ENCODE data around the gene NELL1.

Gene NELL1

DNA sequence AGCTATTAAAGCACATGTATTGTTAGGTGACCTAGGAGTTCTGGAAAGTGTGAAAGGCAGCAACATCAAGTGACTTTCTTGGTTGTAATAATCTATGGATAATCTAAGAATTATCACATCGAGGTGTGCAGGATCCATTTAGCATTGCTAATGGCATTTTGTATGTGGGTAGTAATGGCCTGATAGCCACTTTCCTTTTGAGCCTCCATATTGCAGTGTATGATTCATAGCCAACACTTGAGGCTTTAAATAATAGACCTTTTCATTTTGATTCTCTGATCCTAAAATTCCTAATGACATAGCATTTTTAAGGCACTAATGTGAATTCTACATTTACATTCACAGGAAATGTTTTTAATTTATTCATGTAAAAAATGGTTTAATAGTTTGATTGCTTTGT is 759.4 kb downstream of the NELL1 start:
- TF ChIP-seq, protein P1, sequence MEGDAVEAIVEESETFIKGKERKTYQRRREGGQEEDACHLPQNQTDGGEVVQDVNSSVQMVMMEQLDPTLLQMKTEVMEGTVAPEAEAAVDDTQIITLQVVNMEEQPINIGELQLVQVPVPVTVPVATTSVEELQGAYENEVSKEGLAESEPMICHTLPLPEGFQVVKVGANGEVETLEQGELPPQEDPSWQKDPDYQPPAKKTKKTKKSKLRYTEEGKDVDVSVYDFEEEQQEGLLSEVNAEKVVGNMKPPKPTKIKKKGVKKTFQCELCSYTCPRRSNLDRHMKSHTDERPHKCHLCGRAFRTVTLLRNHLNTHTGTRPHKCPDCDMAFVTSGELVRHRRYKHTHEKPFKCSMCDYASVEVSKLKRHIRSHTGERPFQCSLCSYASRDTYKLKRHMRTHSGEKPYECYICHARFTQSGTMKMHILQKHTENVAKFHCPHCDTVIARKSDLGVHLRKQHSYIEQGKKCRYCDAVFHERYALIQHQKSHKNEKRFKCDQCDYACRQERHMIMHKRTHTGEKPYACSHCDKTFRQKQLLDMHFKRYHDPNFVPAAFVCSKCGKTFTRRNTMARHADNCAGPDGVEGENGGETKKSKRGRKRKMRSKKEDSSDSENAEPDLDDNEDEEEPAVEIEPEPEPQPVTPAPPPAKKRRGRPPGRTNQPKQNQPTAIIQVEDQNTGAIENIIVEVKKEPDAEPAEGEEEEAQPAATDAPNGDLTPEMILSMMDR (IDR thresholded peaks at IDR 0.05) = no peak
- H3K4me3 ChIP-seq = no peak overlapping the region
- H3K27ac ChIP-seq = no peak overlapping the region
- DNase-seq (ENCODE audit: low spot score) = no peak

DNA sequence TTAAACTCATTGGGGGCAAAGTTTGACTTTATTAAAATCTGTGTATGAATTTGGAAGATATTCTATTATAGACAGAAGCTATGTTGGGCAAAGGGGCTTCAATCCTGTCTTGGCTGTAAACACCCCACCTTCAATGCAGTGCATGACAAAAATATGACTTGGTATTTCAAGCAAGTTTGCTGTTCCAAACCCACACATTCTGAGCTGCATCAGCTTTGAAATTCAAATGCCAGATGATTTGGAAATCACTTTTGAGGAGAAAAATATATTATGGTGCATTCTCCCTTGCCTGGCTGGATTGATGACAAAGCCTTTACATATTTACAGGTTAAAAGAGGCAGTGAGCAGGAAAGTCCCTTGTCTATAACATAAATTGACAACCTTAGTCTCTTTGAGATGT is 760.0 kb downstream of the NELL1 start:
- H3K4me3 ChIP-seq = no peak overlapping the region
- no peak for DNase-seq (ENCODE audit: low spot score)
- TF ChIP-seq, protein P1 (IDR thresholded peaks at IDR 0.05) = no peak
- H3K27ac ChIP-seq = no peak overlapping the region

DNA sequence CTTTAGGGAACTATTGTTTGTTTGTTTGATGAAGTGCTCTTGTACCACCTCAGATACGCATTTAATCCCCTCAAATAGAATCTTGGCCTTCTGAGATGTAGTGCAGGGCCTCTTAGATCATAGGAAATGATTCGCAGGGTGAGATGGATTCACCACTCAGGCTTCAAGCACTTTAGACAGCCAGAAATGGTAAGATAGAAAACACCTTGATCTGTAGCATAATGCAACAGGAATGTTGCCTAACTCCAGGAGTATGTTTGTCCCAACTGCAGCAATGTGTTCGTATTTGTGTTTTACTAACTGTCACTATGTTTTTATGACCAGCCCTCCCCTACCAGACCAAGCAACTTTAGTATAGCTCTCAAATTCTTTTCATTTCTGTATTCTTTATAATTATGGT is 761.2 kb downstream of the NELL1 start:
- Histone ChIP-seq H3K27ac (no peak overlapping the region), H3K4me3 (no peak overlapping the region)
- TF ChIP-seq, protein P1 (IDR thresholded peaks at IDR 0.05) = no peak
- DNase-seq (ENCODE audit: low spot score) = no peak

DNA sequence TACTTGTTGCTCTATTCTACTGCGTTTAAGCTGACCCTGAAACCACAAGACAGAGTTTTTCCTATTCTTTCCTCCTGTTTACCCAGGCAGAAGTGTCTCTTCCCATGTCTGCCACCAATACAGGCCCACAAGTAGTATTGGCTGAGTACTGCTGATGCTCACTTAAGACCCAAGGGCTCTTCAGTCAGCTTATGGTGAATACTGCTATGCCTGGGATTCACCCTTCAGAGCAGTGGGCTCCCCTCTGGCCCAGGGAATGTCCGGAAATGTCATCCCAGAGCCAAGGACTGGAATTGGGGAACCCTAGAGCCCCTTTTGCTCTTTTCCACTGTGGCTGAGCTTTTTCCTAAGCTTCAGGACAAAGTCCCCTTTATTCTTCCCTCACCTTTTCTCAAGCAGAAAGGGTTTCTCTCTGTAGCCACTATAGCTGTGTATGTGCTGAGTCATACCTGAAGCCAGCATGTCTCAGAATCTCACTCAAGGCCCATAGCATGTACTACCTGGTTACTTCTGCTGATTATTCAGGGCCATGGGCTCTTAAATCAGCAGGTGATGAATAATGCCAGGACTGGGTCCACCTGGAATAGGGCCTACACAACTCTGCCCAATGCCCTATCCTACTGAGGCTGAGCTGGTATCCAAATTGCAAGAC is 777.7 kb downstream of the NELL1 start:
- Histone ChIP-seq H3K27ac (no peak overlapping the region), H3K4me3 (no peak overlapping the region)
- DNase-seq (ENCODE audit: low spot score) = no peak
- TF ChIP-seq, protein P1 (IDR thresholded peaks at IDR 0.05) = no peak

DNA sequence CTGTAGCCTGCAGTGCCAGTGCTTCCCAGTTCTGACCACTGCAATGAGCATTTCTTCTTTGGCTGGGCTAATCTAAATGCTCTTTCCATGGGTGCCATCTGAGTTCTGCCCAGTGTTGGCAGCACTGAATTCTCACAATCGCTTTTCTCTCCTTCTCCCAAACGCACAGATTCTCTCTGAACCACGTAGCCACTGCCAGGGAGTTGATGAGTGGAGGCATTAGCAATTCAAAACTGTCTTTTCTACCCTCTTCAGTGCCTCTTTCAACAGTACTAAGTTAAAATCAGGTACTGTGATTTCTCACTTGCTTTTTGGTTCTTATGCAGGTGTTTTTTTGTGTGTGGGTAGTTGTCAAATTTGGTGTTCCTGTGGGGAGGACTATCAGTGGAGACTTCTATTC is 778.5 kb downstream of the NELL1 start:
- Histone ChIP-seq H3K4me3 (no peak overlapping the region), H3K27ac (no peak overlapping the region)
- no peak for DNase-seq (ENCODE audit: low spot score)
- TF ChIP-seq, protein P1 (IDR thresholded peaks at IDR 0.05) = no peak

DNA sequence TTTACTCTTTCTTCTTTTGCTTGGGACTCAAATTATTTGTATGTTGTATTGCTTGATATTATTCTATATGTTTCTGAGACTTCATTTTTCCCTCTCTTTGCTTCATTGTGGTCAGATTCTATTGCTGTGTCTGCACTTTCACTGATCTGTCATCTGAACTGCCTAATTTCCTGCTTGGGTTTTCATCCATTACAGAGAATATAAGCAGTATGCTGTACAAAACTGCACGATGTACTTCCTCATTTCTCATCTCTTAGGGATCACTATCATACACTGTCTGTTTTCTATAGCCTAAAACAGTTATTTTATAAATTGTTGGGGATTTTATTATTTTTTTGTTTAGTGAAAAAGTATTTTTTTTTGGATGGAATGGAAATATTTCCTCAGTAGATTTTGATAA is 786.8 kb downstream of the NELL1 start:
- no peak for DNase-seq (ENCODE audit: low spot score)
- Histone ChIP-seq H3K27ac (no peak overlapping the region), H3K4me3 (no peak overlapping the region)
- TF ChIP-seq, protein P1 (IDR thresholded peaks at IDR 0.05) = no peak

DNA sequence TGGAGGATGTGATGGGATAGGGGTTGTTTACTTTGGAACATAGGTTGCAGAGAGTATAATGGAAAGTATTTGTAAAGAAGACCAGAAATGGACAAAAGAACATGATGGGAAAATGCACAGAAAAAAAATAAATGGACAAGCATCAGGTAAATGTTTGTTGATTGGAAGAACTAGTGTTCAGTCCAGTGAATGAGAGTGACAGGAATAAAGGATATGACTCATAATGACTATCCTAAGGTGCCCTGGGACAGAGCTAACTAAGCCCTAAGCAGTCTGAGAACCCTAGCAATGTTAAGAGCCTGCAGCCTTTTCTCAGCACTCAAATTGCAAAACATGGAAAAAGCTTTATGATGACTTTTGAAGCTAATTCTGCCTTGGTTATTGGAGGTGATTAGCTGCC is 790.7 kb downstream of the NELL1 start:
- Histone ChIP-seq H3K4me3 (no peak overlapping the region), H3K27ac (no peak overlapping the region)
- no peak for DNase-seq (ENCODE audit: low spot score)
- TF ChIP-seq, protein P1 (IDR thresholded peaks at IDR 0.05) = no peak

Measured in coronary artery (tissue), 2 donors.